Testis (tissue), 2 donors: Measurements from ENCODE around the gene KCNT2.

Experiments
- POLR2A ChIP-seq: fragments of 450-650 bp; IDR thresholded peaks from one replicate; pipeline ENCODE4 v1.6.1; 2017; ENCODE audit warnings: antibody characterized with exemption, mild to moderate bottlenecking, moderate library complexity
- TF ChIP-seq, protein P1 (sequence below), 3 experiments: fragments of 450-650 bp in 2 of 3; fragments of 200-600 bp in 1 of 3; sonication (generic) in 1 of 3; IDR thresholded peaks; one replicate each; pipeline ENCODE4 v1.5.1; 2016 to 2019; ENCODE audit warnings: antibody characterized with exemption in 3 of 3, mild to moderate bottlenecking in 2 of 3, moderate library complexity in 1 of 3

DNA sequence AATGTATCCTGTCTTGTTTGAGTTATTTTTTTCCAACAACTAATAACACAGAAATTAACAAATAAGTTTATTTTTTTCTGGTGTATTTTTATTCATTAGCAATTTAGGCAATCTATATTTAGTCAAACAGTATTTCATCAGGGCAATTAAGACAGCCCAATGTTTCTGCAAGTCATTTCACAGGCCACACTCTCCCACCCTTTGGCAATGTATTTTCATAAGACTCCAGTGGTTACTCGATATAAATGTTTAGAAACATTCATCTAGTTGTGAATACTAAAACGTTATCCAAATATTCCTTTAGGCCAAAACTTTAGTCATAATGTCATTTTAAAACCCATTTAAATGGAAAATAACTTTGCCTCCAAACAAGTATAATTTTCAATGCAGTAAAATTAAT lies 142.1 kb downstream of the KCNT2 start:
- TF ChIP-seq POLR2A = no peak
- TF ChIP-seq, protein P1, sequence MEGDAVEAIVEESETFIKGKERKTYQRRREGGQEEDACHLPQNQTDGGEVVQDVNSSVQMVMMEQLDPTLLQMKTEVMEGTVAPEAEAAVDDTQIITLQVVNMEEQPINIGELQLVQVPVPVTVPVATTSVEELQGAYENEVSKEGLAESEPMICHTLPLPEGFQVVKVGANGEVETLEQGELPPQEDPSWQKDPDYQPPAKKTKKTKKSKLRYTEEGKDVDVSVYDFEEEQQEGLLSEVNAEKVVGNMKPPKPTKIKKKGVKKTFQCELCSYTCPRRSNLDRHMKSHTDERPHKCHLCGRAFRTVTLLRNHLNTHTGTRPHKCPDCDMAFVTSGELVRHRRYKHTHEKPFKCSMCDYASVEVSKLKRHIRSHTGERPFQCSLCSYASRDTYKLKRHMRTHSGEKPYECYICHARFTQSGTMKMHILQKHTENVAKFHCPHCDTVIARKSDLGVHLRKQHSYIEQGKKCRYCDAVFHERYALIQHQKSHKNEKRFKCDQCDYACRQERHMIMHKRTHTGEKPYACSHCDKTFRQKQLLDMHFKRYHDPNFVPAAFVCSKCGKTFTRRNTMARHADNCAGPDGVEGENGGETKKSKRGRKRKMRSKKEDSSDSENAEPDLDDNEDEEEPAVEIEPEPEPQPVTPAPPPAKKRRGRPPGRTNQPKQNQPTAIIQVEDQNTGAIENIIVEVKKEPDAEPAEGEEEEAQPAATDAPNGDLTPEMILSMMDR (IDR thresholded peaks at IDR 0.05) = no peak
